HCT116 (cell line): ENCODE measurements around the gene ACACB. TPM values are rescaled to one million over a fixed set of nuclear protein-coding genes. Genes with fewer than 3 reads are reported as not detected.
A peak's percentile ranks its signal among the peaks of the same experiment; 100 is the strongest.

ENCODE experiments used
- ATAC-seq: fragments of 200-7000 bp; cut with Tn5 transposase; 2 replicates; pipeline ENCODE4 v1.9.1; 2020; ENCODE audit warnings: mild to moderate bottlenecking, moderate library complexity
- BruUV-seq: library from RNA; stranded (reverse); fragments of 400-500 nt; replicated peaks from 2 replicates; lab custom pipeline; 2021; lab: Mats Ljungman, UMichigan
- CTCF ChIA-PET: fragments of 300-600 bp; sonication (Branson Sonifier 250); formaldehyde crosslinking; loops from one replicate; lab custom pipeline; 2021; ENCODE audit warnings: antibody characterized with exemption; lab: Charles Lee
- POLR2A ChIA-PET: fragments of 300-600, 350-600 bp; sonication (Branson Sonifier 250); formaldehyde crosslinking; loops from one replicate; lab custom pipeline; 2021; ENCODE audit warnings: antibody characterized with exemption; lab: Charles Lee
- RAD21 ChIA-PET, 2 experiments: fragments of 300-600 bp; sonication (Branson Sonifier 250); formaldehyde crosslinking; loops; one replicate each; lab custom pipeline; 2023; ENCODE audit warnings: low total read pairs in 2 of 2; ENCODE audit not compliant: uncharacterized antibody in 2 of 2, unreplicated experiment in 2 of 2, low non-redundant PET in 1 of 2; lab: Charles Lee
- DNase-seq: peaks from one replicate; pipeline ENCODE4 v3.0.0-alpha.2; 2010; ENCODE audit warnings: low read depth, low spot score
- H2AFZ ChIP-seq: fragments of 200-600 bp; shearing (Covaris generic), sonication (generic); 2 replicates; pipeline ENCODE4 v1.6.1; 2017; ENCODE audit warnings: low read depth, mixed run types, mixed read lengths, antibody characterized with exemption, low read length; ENCODE audit not compliant: poor library complexity, severe bottlenecking
- H3K27ac ChIP-seq: 2 replicates; pipeline ENCODE4 v1.5.1; 2012; ENCODE audit warnings: low read depth, low read length
- H3K27me3 ChIP-seq: fragments of 200-600 bp; sonication (generic); 2 replicates; pipeline ENCODE4 v1.6.1; 2016; ENCODE audit warnings: mixed run types, low read length, mixed read lengths; ENCODE audit not compliant: insufficient read depth
- H3K36me3 ChIP-seq, 2 experiments: fragments of 200-500 bp in 1 of 2; fragments of 200-600 bp in 1 of 2; sonication (Bioruptor generic) in 1 of 2; sonication (generic) in 1 of 2; 2 replicates each; pipeline versions ENCODE4 v1.5.1 to v1.6.1; 2014 to 2016; ENCODE audit warnings: low read length in 2 of 2, inconsistent platforms in 1 of 2, mixed read lengths in 1 of 2, mixed run types in 1 of 2; ENCODE audit not compliant: insufficient read depth in 2 of 2, control insufficient read depth in 1 of 2
- H3K4me1 ChIP-seq, 2 experiments: fragments of 200-600 bp in 1 of 2; sonication (generic) in 1 of 2; 2 replicates each; pipeline versions ENCODE4 v1.5.1 to v1.6.1; 2012 to 2017; ENCODE audit warnings: low read length in 2 of 2, inconsistent platforms in 1 of 2, mild to moderate bottlenecking in 1 of 2, mixed read lengths in 1 of 2, mixed run types in 1 of 2, moderate library complexity in 1 of 2; ENCODE audit not compliant: insufficient read depth in 2 of 2, control insufficient read depth in 1 of 2
- H3K4me2 ChIP-seq: fragments of 200-600 bp; sonication (generic); 2 replicates; pipeline ENCODE4 v1.6.1; 2017; ENCODE audit warnings: mixed run types, low read length, mixed read lengths
- H3K4me3 ChIP-seq, 2 experiments: fragments of 200-600 bp in 1 of 2; sonication (generic) in 1 of 2; replicated peaks in 1 of 2; 2 replicates each; pipeline ENCODE4 v1.5.1; 2011 to 2016; ENCODE audit warnings: low read length in 2 of 2, control low read depth in 1 of 2, low read depth in 1 of 2, mild to moderate bottlenecking in 1 of 2, mixed read lengths in 1 of 2, mixed run types in 1 of 2
- H3K79me2 ChIP-seq: fragments of 200-600 bp; sonication (generic); 2 replicates; pipeline ENCODE4 v1.6.1; 2017; ENCODE audit warnings: mild to moderate bottlenecking, mixed run types, low read length, moderate library complexity, mixed read lengths; ENCODE audit not compliant: insufficient read depth
- H3K9ac ChIP-seq: fragments of 200-600 bp; sonication (generic); 2 replicates; pipeline ENCODE4 v1.6.1; 2016; ENCODE audit warnings: low read length, mixed read lengths
- H3K9me2 ChIP-seq: fragments of 200-600 bp; sonication (generic), shearing (Covaris generic); 2 replicates; pipeline ENCODE4 v1.6.1; 2017; ENCODE audit warnings: mixed run types, mild to moderate bottlenecking, moderate library complexity; ENCODE audit not compliant: insufficient read depth
- H3K9me3 ChIP-seq, 2 experiments: fragments of 200-500 bp in 1 of 2; fragments of 200-600 bp in 1 of 2; sonication (Bioruptor generic) in 1 of 2; sonication (generic) in 1 of 2; 2 replicates each; pipeline ENCODE4 v1.6.1; 2014 to 2017; ENCODE audit warnings: low read length in 2 of 2, mixed read lengths in 2 of 2, inconsistent platforms in 1 of 2, low read depth in 1 of 2, mild to moderate bottlenecking in 1 of 2, mixed run types in 1 of 2, moderate library complexity in 1 of 2; ENCODE audit not compliant: control insufficient read depth in 1 of 2, insufficient read depth in 1 of 2
- H4K20me1 ChIP-seq: fragments of 200-600 bp; sonication (generic), shearing (Covaris generic); 2 replicates; pipeline ENCODE4 v1.6.1; 2017; ENCODE audit warnings: mixed run types, mild to moderate bottlenecking, moderate library complexity; ENCODE audit not compliant: insufficient read depth
- CTCF ChIP-seq, 3 experiments: fragments of 200-600 bp in 1 of 3; sonication (generic) in 1 of 3; IDR thresholded peaks in 2 of 3; conservative IDR thresholded peaks in 1 of 3; 2 replicates each; pipeline ENCODE4 v1.5.1; 2012 to 2017; ENCODE audit warnings: low read depth in 2 of 3, low read length in 2 of 3, antibody characterized with exemption in 1 of 3, borderline replicate concordance in 1 of 3, control low read depth in 1 of 3, mild to moderate bottlenecking in 1 of 3, mixed read lengths in 1 of 3, mixed run types in 1 of 3, moderate library complexity in 1 of 3; ENCODE audit not compliant: insufficient read depth in 1 of 3
- EZH2 ChIP-seq: fragments of 200-600 bp; sonication (generic); IDR thresholded peaks from 2 replicates; pipeline ENCODE4 v1.6.1; 2017; ENCODE audit warnings: antibody characterized with exemption, mixed run types
- JUND ChIP-seq: IDR thresholded peaks from 2 replicates; pipeline ENCODE4 v1.6.1; 2012
- intact Hi-C: fragments of 100-400 bp; cut with micrococcal nuclease; formaldehyde crosslinking; loops from 2 replicates; pipeline ENCODE4 v1.10.0; 2022
- total RNA-seq: library from RNA; stranded (reverse); gene quantifications from one replicate; pipeline ENCODE4 v1.2.1, GENCODE V29; 2021; ENCODE audit not compliant: unreplicated experiment

Gene ACACB
- total RNA-seq, 1 experiment from 2014 or later = 11.1 TPM

DNA sequence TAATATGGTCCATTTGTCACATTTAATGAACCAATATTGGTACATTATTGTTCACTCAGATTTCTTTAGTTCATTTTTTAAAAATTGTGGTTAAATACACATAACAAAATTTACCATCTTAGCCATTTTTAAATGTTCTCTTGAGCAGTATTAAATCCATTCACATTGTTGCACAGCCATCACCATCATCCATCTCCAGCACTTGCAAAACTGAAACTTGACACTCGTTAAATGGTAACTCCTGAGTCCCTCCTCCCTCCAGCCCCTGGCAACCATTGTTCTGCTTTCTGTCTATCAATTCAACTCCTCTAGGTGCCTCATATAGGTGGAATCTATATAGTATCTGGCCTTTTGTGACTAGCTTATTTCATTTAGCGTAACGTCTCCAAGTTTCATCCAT, 86.4 kb downstream of the ACACB start:
- Histone ChIP-seq H3K27ac (no peak overlapping the region), H3K4me3 (no peak overlapping the region), H3K4me2 (no peak overlapping the region), H3K9ac (no peak overlapping the region), H4K20me1 (no peaks in the 10 kb centered on the region), H2AFZ (no peak overlapping the region), H3K27me3 (no peaks in the 10 kb centered on the region), H3K9me3 (no peaks in the 10 kb centered on the region), H3K79me2 (no peaks in the 10 kb centered on the region), H3K9me2 (no peaks in the 10 kb centered on the region), H3K36me3 (no peaks in the 10 kb centered on the region), H3K4me1 (no peaks in the 10 kb centered on the region)
- DNase-seq (no peak), ATAC-seq (no peak)
- TF ChIP-seq JUND = no peak
- BruUV-seq = no TSS peak
- ChIA-PET RAD21 (no interaction called here), POLR2A (no interaction called here), CTCF (no interaction called here)
- intact Hi-C loops = no loop called here

DNA sequence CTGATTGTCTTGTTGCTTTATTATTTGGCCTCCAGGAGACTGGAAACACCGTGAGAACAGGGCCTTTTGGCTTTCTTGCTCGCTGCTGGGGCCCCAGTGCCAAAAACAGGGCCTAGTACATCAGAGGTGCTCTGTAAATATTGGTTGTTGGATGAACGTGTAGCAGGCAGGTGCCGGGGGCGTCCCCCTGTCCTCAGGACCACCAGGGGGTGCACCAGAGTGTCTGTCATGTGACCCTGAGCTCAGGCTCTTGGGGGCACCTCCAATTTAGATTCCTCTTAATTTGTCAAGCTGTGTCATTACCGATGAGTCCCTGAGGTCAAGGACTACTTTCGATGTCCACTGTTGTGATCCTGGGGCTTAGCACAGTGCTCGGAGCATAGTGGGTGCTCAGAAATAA, 87.1 kb downstream of the ACACB start:
- H3K9me3 ChIP-seq = no peaks in the 10 kb centered on the region
- H3K27me3 ChIP-seq = no peaks in the 10 kb centered on the region
- no peak overlapping the region for H3K4me2 ChIP-seq
- no peaks in the 10 kb centered on the region for H3K9me2 ChIP-seq
- H3K9ac ChIP-seq = no peak overlapping the region
- no peak overlapping the region for H3K4me3 ChIP-seq
- no peaks in the 10 kb centered on the region for H3K4me1 ChIP-seq
- POLR2A ChIA-PET = no interaction called here
- no peak overlapping the region for H3K27ac ChIP-seq
- no peaks in the 10 kb centered on the region for H3K36me3 ChIP-seq
- no peaks in the 10 kb centered on the region for H3K79me2 ChIP-seq
- intact Hi-C loops = no loop called here
- no peak for DNase-seq
- H2AFZ ChIP-seq = no peak overlapping the region
- RAD21 ChIA-PET = no interaction called here
- no peak for ATAC-seq
- BruUV-seq = no TSS peak
- H4K20me1 ChIP-seq = no peaks in the 10 kb centered on the region
- TF ChIP-seq CTCF (IDR thresholded peaks at IDR 0.05 in 2 of 3, conservative IDR thresholded peaks at IDR 0.05 in 1 of 3; ENCODE audit: borderline replicate concordance in 1 of 3, insufficient read depth in 1 of 3, low read depth in 2 of 3, low read length in 2 of 3) = 0 out of 6 replicates have a peak, but pooled peaks of 1 of the 3 experiments have one; percentile 8
- no peak for TF ChIP-seq EZH2
- CTCF ChIA-PET = no interaction called here
